ENCODE results near the gene USE1.

The USE1 gene

DNA sequence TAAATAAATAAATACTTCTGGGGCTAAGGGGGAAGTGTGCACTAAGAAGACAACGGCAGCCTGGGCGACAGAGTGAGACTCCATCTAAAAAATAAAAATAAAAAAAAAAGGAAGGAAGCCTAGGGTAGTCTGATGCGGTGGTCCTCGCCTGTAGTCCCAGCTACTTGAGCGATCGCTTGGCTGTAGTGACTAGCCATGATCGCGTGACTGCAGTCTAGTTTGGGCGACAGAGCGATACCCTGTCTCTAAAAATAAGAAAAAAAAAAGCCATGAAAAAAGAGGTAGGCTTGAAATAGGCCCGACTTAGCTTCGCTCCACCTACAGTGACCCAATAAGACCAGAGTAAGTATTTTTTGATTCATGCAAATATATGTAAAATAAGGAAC is 51.4 kb downstream of the USE1 start:
- no peaks in the 10 kb centered on the region for H3K9me3 ChIP-seq (replicated peaks; ENCODE audit: insufficient read depth, low read length)
- peak overlapping the region; percentile 62; the same call in 1 of the 2 replicates for H3K9ac ChIP-seq (ENCODE audit: low read length)
- TF ChIP-seq EZH2 (optimal IDR thresholded peaks at IDR 0.05; ENCODE audit: low read depth, low read length) (no peak), EZH2phosphoT487 (IDR thresholded peaks at IDR 0.05; ENCODE audit: low read length) (no peak)
- TF ChIP-seq, protein P1, sequence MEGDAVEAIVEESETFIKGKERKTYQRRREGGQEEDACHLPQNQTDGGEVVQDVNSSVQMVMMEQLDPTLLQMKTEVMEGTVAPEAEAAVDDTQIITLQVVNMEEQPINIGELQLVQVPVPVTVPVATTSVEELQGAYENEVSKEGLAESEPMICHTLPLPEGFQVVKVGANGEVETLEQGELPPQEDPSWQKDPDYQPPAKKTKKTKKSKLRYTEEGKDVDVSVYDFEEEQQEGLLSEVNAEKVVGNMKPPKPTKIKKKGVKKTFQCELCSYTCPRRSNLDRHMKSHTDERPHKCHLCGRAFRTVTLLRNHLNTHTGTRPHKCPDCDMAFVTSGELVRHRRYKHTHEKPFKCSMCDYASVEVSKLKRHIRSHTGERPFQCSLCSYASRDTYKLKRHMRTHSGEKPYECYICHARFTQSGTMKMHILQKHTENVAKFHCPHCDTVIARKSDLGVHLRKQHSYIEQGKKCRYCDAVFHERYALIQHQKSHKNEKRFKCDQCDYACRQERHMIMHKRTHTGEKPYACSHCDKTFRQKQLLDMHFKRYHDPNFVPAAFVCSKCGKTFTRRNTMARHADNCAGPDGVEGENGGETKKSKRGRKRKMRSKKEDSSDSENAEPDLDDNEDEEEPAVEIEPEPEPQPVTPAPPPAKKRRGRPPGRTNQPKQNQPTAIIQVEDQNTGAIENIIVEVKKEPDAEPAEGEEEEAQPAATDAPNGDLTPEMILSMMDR (IDR thresholded peaks at IDR 0.05; ENCODE audit: low read length), result no peak
- no peaks in the 10 kb centered on the region for H4K20me1 ChIP-seq (ENCODE audit: insufficient read depth, low read length)
- H3F3A ChIP-seq (ENCODE audit: insufficient read depth, low read length), result peaks cover 8% of the 10 kb centered on the region; the same call in 1 of the 2 replicates
- H3K36me3 ChIP-seq (replicated peaks; ENCODE audit: insufficient read depth, low read length), result no peaks in the 10 kb centered on the region; the same call in 1 of the 2 replicates
- peak overlapping the region; percentile 77 for H2AFZ ChIP-seq (ENCODE audit: low read length)
- peak overlapping the region; percentile 18 for H3K4me3 ChIP-seq (ENCODE audit: low read length)
- peak overlapping the region; percentile 86; the same call in 1 of the 2 replicates for H3K27ac ChIP-seq (ENCODE audit: low read length)
- H3K4me1 ChIP-seq (ENCODE audit: low read length), result peaks cover 5% of the 10 kb centered on the region; the same call in 1 of the 2 replicates
- peaks cover 18% of the 10 kb centered on the region for H3K79me2 ChIP-seq (ENCODE audit: low read length)
- H3K9me2 ChIP-seq (replicated peaks; ENCODE audit: insufficient read depth, low read length), result no peaks in the 10 kb centered on the region
- H3K4me2 ChIP-seq (ENCODE audit: low read depth, low read length), result peak overlapping the region; percentile 57
- no peaks in the 10 kb centered on the region for H3K27me3 ChIP-seq (replicated peaks; ENCODE audit: insufficient read depth, low read length)
- no peak for DNase-seq

DNA sequence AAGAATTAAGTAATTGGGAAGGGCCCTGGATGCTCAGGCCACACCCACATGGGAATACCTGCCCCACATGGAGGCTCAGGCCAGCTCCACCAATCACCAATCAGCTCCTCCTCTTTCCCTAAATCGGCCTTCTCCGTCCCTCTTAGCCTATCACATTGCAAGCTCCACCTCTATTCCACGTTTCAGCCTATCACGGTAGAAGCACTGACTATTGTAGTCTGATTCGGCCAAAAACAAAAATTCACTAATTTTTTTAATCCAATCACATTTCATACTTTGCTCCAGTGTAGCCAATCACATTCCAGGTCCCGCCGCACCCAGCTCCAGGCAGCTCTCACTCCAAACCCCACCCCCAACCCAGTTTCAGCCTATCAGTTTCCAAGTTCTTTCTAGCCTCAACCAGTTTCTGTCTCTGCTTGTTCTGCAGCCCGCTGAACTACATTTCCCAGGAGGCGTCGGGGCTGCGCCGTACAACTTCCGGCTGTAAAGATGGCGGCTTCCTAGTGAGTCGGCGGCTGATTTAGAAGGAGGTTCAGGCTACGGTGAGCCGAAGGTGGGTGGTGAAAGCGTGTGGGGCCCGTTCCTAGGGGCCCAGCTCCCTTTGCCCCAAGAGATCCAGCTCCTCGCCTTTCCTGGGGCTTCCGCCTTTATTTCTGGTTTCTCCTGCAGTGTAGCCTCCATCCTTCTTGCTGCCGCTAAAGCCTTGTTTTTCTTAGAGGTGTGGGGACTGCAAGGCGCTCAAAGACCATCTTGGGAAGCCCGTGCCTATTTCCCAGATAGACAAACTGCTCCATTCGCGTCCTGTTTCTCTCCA is 52.0 kb downstream of the USE1 start, which contains the start of gene BABAM1:
Gene BABAM1, plus strand, starts transcription at position 469 of the 814 bp plus-strand sequence. CDS start 1,364 bp downstream, outside the sequence.
- no peaks in the 10 kb centered on the region for H3K27me3 ChIP-seq (replicated peaks; ENCODE audit: insufficient read depth, low read length)
- peak within 1 kb of the TSS; percentile 77 for H3K4me2 ChIP-seq (ENCODE audit: low read depth, low read length)
- peak within 1 kb of the TSS; percentile 86; the same call in 1 of the 2 replicates for H3K27ac ChIP-seq (ENCODE audit: low read length)
- H3F3A ChIP-seq (ENCODE audit: insufficient read depth, low read length), result peaks cover 8% of the 10 kb centered on the region; the same call in 1 of the 2 replicates
- H3K79me2 ChIP-seq (ENCODE audit: low read length), result peaks cover 18% of the 10 kb centered on the region
- peak within 1 kb of the TSS; percentile 69 for H3K9ac ChIP-seq (ENCODE audit: low read length)
- H3K36me3 ChIP-seq (replicated peaks; ENCODE audit: insufficient read depth, low read length), result no peaks in the 10 kb centered on the region; the same call in 1 of the 2 replicates
- H4K20me1 ChIP-seq (ENCODE audit: insufficient read depth, low read length), result no peaks in the 10 kb centered on the region
- H3K4me3 ChIP-seq (ENCODE audit: low read length), result peak within 1 kb of the TSS; percentile 84
- DNase-seq, result peak; percentile 99
- H3K4me1 ChIP-seq (ENCODE audit: low read length), result peaks cover 5% of the 10 kb centered on the region; the same call in 1 of the 2 replicates
- no peaks in the 10 kb centered on the region for H3K9me3 ChIP-seq (replicated peaks; ENCODE audit: insufficient read depth, low read length)
- peak within 1 kb of the TSS; percentile 77 for H2AFZ ChIP-seq (ENCODE audit: low read length)
- H3K9me2 ChIP-seq (replicated peaks; ENCODE audit: insufficient read depth, low read length), result no peaks in the 10 kb centered on the region
- TF ChIP-seq, protein P1 (IDR thresholded peaks at IDR 0.05; ENCODE audit: low read length), result no peak
- TF ChIP-seq EZH2 (optimal IDR thresholded peaks at IDR 0.05; ENCODE audit: low read depth, low read length) (no peak), EZH2phosphoT487 (IDR thresholded peaks at IDR 0.05; ENCODE audit: low read length) (no peak)

DNA sequence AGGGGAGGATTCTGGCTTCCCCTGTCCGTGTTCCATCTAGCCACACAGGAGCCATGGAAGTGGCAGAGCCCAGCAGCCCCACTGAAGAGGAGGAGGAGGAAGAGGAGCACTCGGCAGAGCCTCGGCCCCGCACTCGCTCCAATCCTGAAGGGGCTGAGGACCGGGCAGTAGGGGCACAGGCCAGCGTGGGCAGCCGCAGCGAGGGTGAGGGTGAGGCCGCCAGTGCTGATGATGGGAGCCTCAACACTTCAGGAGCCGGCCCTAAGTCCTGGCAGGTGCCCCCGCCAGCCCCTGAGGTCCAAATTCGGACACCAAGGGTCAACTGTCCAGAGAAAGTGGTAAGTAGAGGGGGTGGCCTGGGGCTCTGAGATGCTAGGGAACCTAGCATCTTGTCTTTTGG is 53.6 kb downstream of the USE1 start:
- H3K4me1 ChIP-seq (ENCODE audit: low read length), result peaks cover 5% of the 10 kb centered on the region; the same call in 1 of the 2 replicates
- H3K4me2 ChIP-seq (ENCODE audit: low read depth, low read length), result no peak overlapping the region
- H3K9ac ChIP-seq (ENCODE audit: low read length), result no peak overlapping the region
- no peak overlapping the region for H2AFZ ChIP-seq (ENCODE audit: low read length)
- no peaks in the 10 kb centered on the region for H4K20me1 ChIP-seq (ENCODE audit: insufficient read depth, low read length)
- H3K27ac ChIP-seq (ENCODE audit: low read length), result no peak overlapping the region
- no peaks in the 10 kb centered on the region; the same call in 1 of the 2 replicates for H3K36me3 ChIP-seq (replicated peaks; ENCODE audit: insufficient read depth, low read length)
- TF ChIP-seq, protein P1 (IDR thresholded peaks at IDR 0.05; ENCODE audit: low read length), result no peak
- no peak for TF ChIP-seq EZH2 (optimal IDR thresholded peaks at IDR 0.05; ENCODE audit: low read depth, low read length)
- no peak for TF ChIP-seq EZH2phosphoT487 (IDR thresholded peaks at IDR 0.05; ENCODE audit: low read length)
- H3K79me2 ChIP-seq (ENCODE audit: low read length), result peaks cover 18% of the 10 kb centered on the region
- no peaks in the 10 kb centered on the region for H3K9me2 ChIP-seq (replicated peaks; ENCODE audit: insufficient read depth, low read length)
- peaks cover 8% of the 10 kb centered on the region; the same call in 1 of the 2 replicates for H3F3A ChIP-seq (ENCODE audit: insufficient read depth, low read length)
- no peak overlapping the region for H3K4me3 ChIP-seq (ENCODE audit: low read length)
- H3K9me3 ChIP-seq (replicated peaks; ENCODE audit: insufficient read depth, low read length), result no peaks in the 10 kb centered on the region
- H3K27me3 ChIP-seq (replicated peaks; ENCODE audit: insufficient read depth, low read length), result no peaks in the 10 kb centered on the region
- DNase-seq, result no peak

All from MM.1S (cell line).